GM23248 (cell line): ENCODE measurements around the gene RABGAP1L. TPM values are rescaled to one million over a fixed set of nuclear protein-coding genes. Genes with fewer than 3 reads are reported as not detected.

Source experiments
- DNase-seq: peaks from one replicate; pipeline ENCODE4 v3.0.0-alpha.2; 2015
- H2AFZ ChIP-seq: fragments of 200-600 bp; sonication (generic); 2 replicates; pipeline ENCODE4 v1.6.1; 2016; ENCODE audit warnings: antibody characterized with exemption
- H3F3A ChIP-seq: fragments of 200-600 bp; sonication (generic); 2 replicates; pipeline ENCODE4 v1.6.1; 2016; ENCODE audit warnings: mild to moderate bottlenecking, antibody characterized with exemption, mixed run types; ENCODE audit not compliant: insufficient read depth
- H3K27ac ChIP-seq: fragments of 200-600 bp; sonication (generic); 2 replicates; pipeline ENCODE4 v1.5.1; 2016; ENCODE audit warnings: mild to moderate bottlenecking
- H3K27me3 ChIP-seq: fragments of 200-600 bp; sonication (generic); replicated peaks from 2 replicates; pipeline ENCODE4 v1.6.1; 2016; ENCODE audit warnings: mild to moderate bottlenecking; ENCODE audit not compliant: insufficient read depth
- H3K36me3 ChIP-seq: fragments of 200-600 bp; sonication (generic); 2 replicates; pipeline ENCODE4 v1.6.1; 2016; ENCODE audit warnings: low read depth, mild to moderate bottlenecking
- H3K4me1 ChIP-seq: fragments of 200-600 bp; sonication (generic); 2 replicates; pipeline ENCODE4 v1.6.1; 2016; ENCODE audit warnings: mild to moderate bottlenecking; ENCODE audit not compliant: insufficient read depth
- H3K4me2 ChIP-seq: fragments of 200-600 bp; sonication (generic); one replicate; pipeline ENCODE4 v1.6.1; 2016; ENCODE audit warnings: mild to moderate bottlenecking; ENCODE audit not compliant: unreplicated experiment
- H3K4me3 ChIP-seq: fragments of 200-600 bp; sonication (generic); 2 replicates; pipeline ENCODE4 v1.5.1; 2016; ENCODE audit warnings: mild to moderate bottlenecking
- H3K79me2 ChIP-seq: fragments of 200-600 bp; sonication (generic); 2 replicates; pipeline ENCODE4 v1.6.1; 2016; ENCODE audit warnings: mild to moderate bottlenecking; ENCODE audit not compliant: insufficient read depth
- H3K9ac ChIP-seq: fragments of 200-600 bp; sonication (generic); 2 replicates; pipeline ENCODE4 v1.6.1; 2016; ENCODE audit warnings: mild to moderate bottlenecking
- H3K9me2 ChIP-seq: fragments of 200-600 bp; sonication (generic); 2 replicates; pipeline ENCODE4 v1.6.1; 2016; ENCODE audit warnings: mixed run types, mild to moderate bottlenecking, moderate library complexity; ENCODE audit not compliant: insufficient read depth
- H3K9me3 ChIP-seq: fragments of 200-600 bp; sonication (generic); one replicate; pipeline ENCODE4 v1.6.1; 2017; ENCODE audit warnings: low read depth
- H4K20me1 ChIP-seq: fragments of 200-600 bp; sonication (generic); 2 replicates; pipeline ENCODE4 v1.6.0; 2016; ENCODE audit not compliant: insufficient read depth
- EZH2 ChIP-seq: fragments of 200-600 bp; sonication (generic); IDR thresholded peaks from 2 replicates; pipeline ENCODE4 v1.6.1; 2018; ENCODE audit warnings: antibody characterized with exemption, mild to moderate bottlenecking; ENCODE audit not compliant: insufficient read depth, poor library complexity, severe bottlenecking
- EZH2phosphoT487 ChIP-seq: fragments of 200-600 bp; sonication (generic); IDR thresholded peaks from 2 replicates; pipeline ENCODE4 v1.6.1; 2018; ENCODE audit warnings: antibody characterized with exemption, moderate library complexity, mild to moderate bottlenecking, low read depth; ENCODE audit not compliant: insufficient read depth
- WGBS, 2 experiments: methylation state at CpG; one replicate each; pipeline ENCODE4 v1.1.6; 2015 to 2017; ENCODE audit warnings: low lambda C conversion rate in 2 of 2, low coverage in 1 of 2; ENCODE audit errors: missing lambda C conversion rate in 2 of 2; 5-methylcytosine and 5-hydroxymethylcytosine counted together
- in situ Hi-C: fragments of 300-500 bp; cut with MboI; formaldehyde crosslinking; loops from 2 replicates; pipeline ENCODE4 v1.15.0; 2020
- polyA plus RNA-seq: library from polyadenylated mRNA; unstranded; fragments of >200 nt; fragmentation: Nextera tagmentation; extraction: Ambion mirVana; gene quantifications from 2 replicates; pipeline ENCODE4 v1.2.1, GENCODE V29; 2016
- total RNA-seq: library from RNA; depleted of rRNA; stranded (reverse); fragments of >200 nt; shearing (Covaris generic); gene quantifications from 2 replicates; pipeline ENCODE4 v1.2.3, GENCODE V29; 2014

RABGAP1L gene
- total and polyA plus RNA-seq, 2 experiments from 2014 or later: 13.7 to 21.6 TPM

DNA sequence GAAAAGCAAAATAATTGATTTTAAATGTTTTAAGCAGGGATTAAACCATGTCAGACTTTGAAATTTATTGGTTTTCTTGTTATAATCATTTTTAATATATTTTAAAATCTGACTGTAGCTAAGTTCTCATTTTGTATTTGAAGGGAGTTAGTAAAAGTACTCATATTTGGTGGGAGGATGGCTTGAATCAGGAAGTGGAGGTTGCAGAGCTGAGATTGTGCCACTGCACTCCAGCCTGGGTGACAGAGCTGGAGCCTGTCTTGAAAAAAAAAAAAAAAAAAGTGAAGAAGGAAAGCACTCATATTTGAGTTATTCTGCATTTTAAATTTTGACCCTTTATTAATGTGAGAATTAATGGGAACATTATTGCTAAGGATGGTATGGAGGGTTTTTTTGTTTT, 106.0 kb downstream of the RABGAP1L start:
- no peaks in the 10 kb centered on the region for H4K20me1 ChIP-seq
- no peak overlapping the region for H3K27ac ChIP-seq
- H3K9ac ChIP-seq: no peak overlapping the region
- no peaks in the 10 kb centered on the region for H3K9me3 ChIP-seq
- in situ Hi-C loops: loop anchor here (25.0 kb wide), 1 partner anchor 722 kb away; the partner anchor contains the start of gene CACYBP
- no peaks in the 10 kb centered on the region for H3K79me2 ChIP-seq
- no peaks in the 10 kb centered on the region for H3K36me3 ChIP-seq
- no peak for TF ChIP-seq EZH2
- no peak for TF ChIP-seq EZH2phosphoT487
- no peak overlapping the region for H3K4me3 ChIP-seq
- H3F3A ChIP-seq: no peaks in the 10 kb centered on the region
- H2AFZ ChIP-seq: no peak overlapping the region
- no peak overlapping the region for H3K4me2 ChIP-seq
- no peak for DNase-seq
- H3K4me1 ChIP-seq: no peaks in the 10 kb centered on the region
- no peaks in the 10 kb centered on the region for H3K9me2 ChIP-seq
- H3K27me3 ChIP-seq: no peaks in the 10 kb centered on the region

DNA sequence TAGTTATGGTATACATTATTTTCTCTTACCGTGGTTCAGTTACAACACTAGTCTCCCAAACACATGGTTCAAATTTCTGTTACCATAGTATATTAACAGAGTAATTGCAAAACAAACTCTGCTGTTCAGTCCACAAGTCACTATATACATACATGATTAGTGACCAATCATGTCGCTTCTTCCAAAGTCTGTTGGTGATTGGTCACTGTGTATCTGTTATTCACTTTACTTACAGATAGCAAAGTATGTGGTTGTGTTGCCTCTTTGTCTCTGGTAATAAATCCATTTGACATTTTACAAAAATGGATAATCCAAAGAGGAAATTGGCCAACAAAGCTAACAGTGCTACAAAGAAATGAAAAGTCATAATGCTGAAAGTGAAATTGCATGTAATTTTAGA, 107.2 kb downstream of the RABGAP1L start:
- no peaks in the 10 kb centered on the region for H3K27me3 ChIP-seq
- H4K20me1 ChIP-seq: no peaks in the 10 kb centered on the region
- H3K9ac ChIP-seq: no peak overlapping the region
- H3K9me2 ChIP-seq: no peaks in the 10 kb centered on the region
- no peaks in the 10 kb centered on the region for H3K4me1 ChIP-seq
- no peak overlapping the region for H3K4me3 ChIP-seq
- no peak for TF ChIP-seq EZH2phosphoT487
- no peak for TF ChIP-seq EZH2
- in situ Hi-C loops: loop anchor here (25.0 kb wide), 1 partner anchor 721 kb away; the partner anchor contains the start of gene CACYBP
- no peaks in the 10 kb centered on the region for H3K9me3 ChIP-seq
- no peaks in the 10 kb centered on the region for H3F3A ChIP-seq
- H2AFZ ChIP-seq: no peak overlapping the region
- WGBS, 2 experiments: 70 to 79% methylated on average over 2 of the region's 2 CpGs
- H3K27ac ChIP-seq: no peak overlapping the region
- no peak for DNase-seq
- H3K4me2 ChIP-seq: no peak overlapping the region
- H3K36me3 ChIP-seq: no peaks in the 10 kb centered on the region
- H3K79me2 ChIP-seq: no peaks in the 10 kb centered on the region

DNA sequence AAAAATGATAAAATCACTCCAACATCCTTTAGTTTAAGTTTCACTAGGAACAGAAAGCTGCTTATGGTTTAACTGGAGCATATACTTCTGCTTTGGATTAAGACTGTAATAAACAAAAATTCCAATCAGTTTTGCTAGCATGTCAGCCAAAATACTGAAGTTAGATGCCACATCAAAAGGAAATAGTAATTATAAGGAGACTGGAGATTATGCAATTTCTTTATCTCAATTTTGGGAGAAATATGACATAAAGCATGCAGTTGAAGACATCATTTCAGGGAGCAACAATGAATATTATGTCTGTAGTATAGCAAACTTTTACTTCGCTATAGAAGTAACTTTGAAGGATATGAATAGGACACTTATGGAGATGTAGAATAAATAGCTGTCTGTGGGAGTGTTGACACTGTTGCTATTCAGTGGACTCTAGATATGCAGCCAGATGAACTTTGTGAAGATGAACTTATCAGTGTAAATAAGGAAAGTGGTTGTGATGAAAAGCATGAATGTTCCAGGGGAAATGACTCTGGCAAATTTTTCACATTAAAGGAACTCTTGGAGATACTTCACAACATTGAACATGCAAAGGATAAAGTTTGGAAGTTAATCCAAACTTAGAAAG, 107.8 kb downstream of the RABGAP1L start:
- TF ChIP-seq EZH2 (no peak), EZH2phosphoT487 (no peak)
- H3K9me2 ChIP-seq: no peaks in the 10 kb centered on the region
- no peak overlapping the region for H3K27ac ChIP-seq
- no peaks in the 10 kb centered on the region for H3F3A ChIP-seq
- H3K79me2 ChIP-seq: no peaks in the 10 kb centered on the region
- H2AFZ ChIP-seq: no peak overlapping the region
- H3K4me3 ChIP-seq: no peak overlapping the region
- in situ Hi-C loops: loop anchor here (25.0 kb wide), 1 partner anchor 720 kb away; the partner anchor contains the start of gene CACYBP
- DNase-seq: no peak
- 97 to 98% methylated on average over 1 of the region's 1 CpG for WGBS, 2 experiments
- no peaks in the 10 kb centered on the region for H3K4me1 ChIP-seq
- H3K27me3 ChIP-seq: no peaks in the 10 kb centered on the region
- no peak overlapping the region for H3K9ac ChIP-seq
- H3K9me3 ChIP-seq: no peaks in the 10 kb centered on the region
- no peaks in the 10 kb centered on the region for H3K36me3 ChIP-seq
- H4K20me1 ChIP-seq: no peaks in the 10 kb centered on the region
- no peak overlapping the region for H3K4me2 ChIP-seq

DNA sequence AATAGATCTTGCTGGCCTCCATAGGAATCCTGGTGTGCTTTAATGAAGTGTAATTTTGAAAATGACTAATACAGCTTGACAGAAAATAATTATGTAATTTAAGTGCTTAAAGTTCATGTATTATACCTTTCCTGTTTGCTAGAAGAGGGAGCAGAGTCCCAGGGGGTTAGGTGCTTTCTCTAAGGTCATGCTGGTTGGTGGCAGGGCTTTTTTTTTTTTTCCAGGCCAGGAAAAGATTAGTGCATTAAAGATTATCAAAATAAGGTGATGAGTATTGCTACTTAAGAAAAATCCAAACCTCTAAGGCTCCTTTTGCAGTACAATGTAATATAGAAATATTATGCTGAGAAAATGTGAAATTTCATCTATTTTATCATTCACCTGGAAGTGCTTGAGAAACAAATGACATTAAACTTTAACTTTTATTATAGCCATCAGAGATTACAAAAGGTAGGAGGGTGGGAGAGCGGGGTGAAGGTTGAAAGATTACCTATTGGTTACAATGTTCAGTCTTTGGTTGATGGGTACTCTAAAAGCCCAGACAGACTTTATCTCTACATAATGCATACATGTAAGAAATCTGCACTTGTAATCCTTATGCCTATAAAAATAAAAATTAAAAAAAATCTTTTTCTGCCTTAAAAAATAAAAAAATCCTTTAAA, 110.8 kb downstream of the RABGAP1L start:
- 95 to 97% methylated on average over 1 of the region's 1 CpG for WGBS, 2 experiments
- Histone ChIP-seq H4K20me1 (no peaks in the 10 kb centered on the region), H3K4me3 (no peak overlapping the region), H3K9me3 (no peaks in the 10 kb centered on the region), H3K79me2 (no peaks in the 10 kb centered on the region), H3F3A (no peaks in the 10 kb centered on the region), H3K9me2 (no peaks in the 10 kb centered on the region), H3K27ac (no peak overlapping the region), H2AFZ (no peak overlapping the region), H3K36me3 (no peaks in the 10 kb centered on the region), H3K4me2 (no peak overlapping the region), H3K27me3 (no peaks in the 10 kb centered on the region), H3K9ac (no peak overlapping the region), H3K4me1 (no peaks in the 10 kb centered on the region)
- DNase-seq: no peak
- in situ Hi-C loops: loop anchor here (25.0 kb wide), 1 partner anchor 717 kb away; the partner anchor contains the start of gene CACYBP
- TF ChIP-seq EZH2 (no peak), EZH2phosphoT487 (no peak)
